GM12878 (cell line): ENCODE data around the gene NUBPL. TPM values are rescaled to one million over a fixed set of nuclear protein-coding genes. Genes with fewer than 3 reads are reported as not detected.

Source experiments
- BMI1 ChIP-seq: fragments of 450-650 bp; IDR thresholded peaks from 2 replicates; pipeline ENCODE4 v1.6.1; 2016; ENCODE audit warnings: mild to moderate bottlenecking, moderate library complexity, borderline replicate concordance
- CBFB ChIP-seq: IDR thresholded peaks from 2 replicates; pipeline ENCODE4 v1.6.1; 2016; ENCODE audit warnings: antibody characterized with exemption, low read depth
- CBX5 ChIP-seq: sonication (generic); IDR thresholded peaks from 2 replicates; pipeline ENCODE4 v1.6.1; 2016; ENCODE audit warnings: low read depth, moderate library complexity, mild to moderate bottlenecking, inconsistent platforms
- CHD1 ChIP-seq: IDR thresholded peaks from 2 replicates; pipeline ENCODE4 v1.6.1; 2012; ENCODE audit warnings: low read depth, low read length, improper control_type of control experiment
- ESRRA ChIP-seq: IDR thresholded peaks from 2 replicates; pipeline ENCODE4 v1.6.1; 2012; ENCODE audit warnings: mild to moderate bottlenecking, low read length, improper control_type of control experiment
- ETV6 ChIP-seq, 2 experiments: fragments of 450-650 bp in 1 of 2; IDR thresholded peaks in 1 of 2; conservative IDR thresholded peaks in 1 of 2; 2 replicates each; pipeline ENCODE4 v1.6.1; 2014; ENCODE audit warnings: antibody characterized with exemption in 1 of 2, borderline replicate concordance in 1 of 2, low read depth in 1 of 2, mild to moderate bottlenecking in 1 of 2, moderate library complexity in 1 of 2
- FOXK2 ChIP-seq: fragments of 450-650 bp; IDR thresholded peaks from 2 replicates; pipeline ENCODE4 v1.6.1; 2017; ENCODE audit warnings: mild to moderate bottlenecking, moderate library complexity
- FOXM1 ChIP-seq: IDR thresholded peaks from 2 replicates; pipeline ENCODE4 v1.6.1; 2012; ENCODE audit warnings: low read depth, mild to moderate bottlenecking, inconsistent platforms, low read length, moderate library complexity
- IKZF2 ChIP-seq, 2 experiments: fragments of 450-650 bp; IDR thresholded peaks; 2 replicates each; pipeline ENCODE4 v1.6.1; 2017; ENCODE audit warnings: mild to moderate bottlenecking in 2 of 2, moderate library complexity in 2 of 2
- IRF4 ChIP-seq: IDR thresholded peaks from 2 replicates; pipeline ENCODE4 v1.6.1; 2011; ENCODE audit warnings: low read depth, low read length
- KDM1A ChIP-seq: fragments of 200-600 bp; sonication (generic); IDR thresholded peaks from 2 replicates; pipeline ENCODE4 v1.6.1; 2016; ENCODE audit warnings: borderline replicate concordance
- KLF5 ChIP-seq: fragments of 450-650 bp; IDR thresholded peaks from 2 replicates; pipeline ENCODE4 v1.6.1; 2014; ENCODE audit warnings: mild to moderate bottlenecking; ENCODE audit not compliant: partially characterized antibody
- MAX ChIP-seq: IDR thresholded peaks from 2 replicates; pipeline ENCODE4 v1.6.1; 2012; ENCODE audit warnings: low read depth, low read length, improper control_type of control experiment
- MYC ChIP-seq: IDR thresholded peaks from 2 replicates; pipeline ENCODE4 v1.6.1; 2011; ENCODE audit warnings: mild to moderate bottlenecking, low read length, moderate library complexity, inconsistent platforms; ENCODE audit not compliant: insufficient read depth, insufficient replicate concordance, insufficient read length, severe bottlenecking
- POLR2A ChIP-seq: IDR thresholded peaks from 2 replicates; pipeline ENCODE4 v1.6.1; 2011; ENCODE audit warnings: low read depth, mild to moderate bottlenecking, low read length
- POU2F2 ChIP-seq: IDR thresholded peaks from 3 replicates; pipeline ENCODE4 v1.6.1; 2011; ENCODE audit warnings: low read depth, mild to moderate bottlenecking, low read length, borderline replicate concordance
- RB1 ChIP-seq: fragments of 450-650 bp; formaldehyde crosslinking; IDR thresholded peaks from 2 replicates; pipeline ENCODE4 v1.6.1; 2017; ENCODE audit warnings: mild to moderate bottlenecking, borderline replicate concordance
- RELA ChIP-seq: fragments of 450-650 bp; IDR thresholded peaks from 2 replicates; pipeline ENCODE4 v1.8.0; 2014; ENCODE audit warnings: borderline replicate concordance; ENCODE audit not compliant: partially characterized antibody
- SMAD1 ChIP-seq: fragments of 450-650 bp; IDR thresholded peaks from 2 replicates; pipeline ENCODE4 v1.6.1; 2018; ENCODE audit warnings: mild to moderate bottlenecking, low read depth; ENCODE audit not compliant: partially characterized antibody
- SRF ChIP-seq, 2 experiments: IDR thresholded peaks; 2 replicates each; pipeline ENCODE4 v1.6.1; 2011; ENCODE audit warnings: low read depth in 2 of 2, low read length in 2 of 2, mild to moderate bottlenecking in 1 of 2, moderate library complexity in 1 of 2
- ZNF24 ChIP-seq: fragments of 450-650 bp; IDR thresholded peaks from 2 replicates; pipeline ENCODE4 v1.6.1; 2017; ENCODE audit warnings: antibody characterized with exemption, mild to moderate bottlenecking
- ZNF384 ChIP-seq: IDR thresholded peaks from 2 replicates; pipeline ENCODE4 v1.6.1; 2012; ENCODE audit warnings: low read depth, mild to moderate bottlenecking, low read length, improper control_type of control experiment, borderline replicate concordance
- polyA plus RNA-seq, 11 experiments: library from polyadenylated mRNA; depleted of rRNA in 4 of 11; unstranded in 6 of 11; stranded (reverse) in 5 of 11; fragments of >200 nt; fragmentation: Nextera tagmentation in 4 of 11; fragmentation: Illumina TruSeq in 1 of 11; extraction: Ambion mirVana in 4 of 11; extraction: Trizol in 1 of 11; gene quantifications; 1 replicate in 1 of 11; 2 replicates in 10 of 11; pipeline versions ENCODE4 v1.2.1 to v1.2.3, GENCODE V29; 2011 to 2016; ENCODE audit warnings: inconsistent platforms in 2 of 11, missing spikeins in 2 of 11, low read depth in 1 of 11
- total RNA-seq, 4 experiments: library from RNA; depleted of rRNA in 3 of 4; stranded (reverse); fragments of >200 nt in 3 of 4; fragmentation: Illumina TruSeq in 1 of 4; extraction: Trizol in 1 of 4; gene quantifications; 2 replicates each; pipeline versions ENCODE4 v1.2.1 to v1.2.3, GENCODE V29; 2013 to 2021
- TF ChIP-seq, protein P1 (sequence below): fragments of 450-650 bp; IDR thresholded peaks from 2 replicates; pipeline ENCODE4 v1.6.1; 2018; ENCODE audit warnings: mild to moderate bottlenecking, low read depth, moderate library complexity; ENCODE audit not compliant: partially characterized antibody
- TF ChIP-seq, protein P2 (sequence below): fragments of 450-650 bp; IDR thresholded peaks from 2 replicates; pipeline ENCODE4 v1.6.1; 2017; ENCODE audit warnings: mild to moderate bottlenecking, low read depth, inconsistent platforms; ENCODE audit not compliant: poor library complexity, severe bottlenecking

NUBPL gene
- total and polyA plus RNA-seq, 10 of the 15 experiments (the other 5 are each of a cell fraction or from before 2014, with no cell fraction given): 3.4 to 11.6 (median 8.1) TPM

- TF ChIP-seq, protein P1, sequence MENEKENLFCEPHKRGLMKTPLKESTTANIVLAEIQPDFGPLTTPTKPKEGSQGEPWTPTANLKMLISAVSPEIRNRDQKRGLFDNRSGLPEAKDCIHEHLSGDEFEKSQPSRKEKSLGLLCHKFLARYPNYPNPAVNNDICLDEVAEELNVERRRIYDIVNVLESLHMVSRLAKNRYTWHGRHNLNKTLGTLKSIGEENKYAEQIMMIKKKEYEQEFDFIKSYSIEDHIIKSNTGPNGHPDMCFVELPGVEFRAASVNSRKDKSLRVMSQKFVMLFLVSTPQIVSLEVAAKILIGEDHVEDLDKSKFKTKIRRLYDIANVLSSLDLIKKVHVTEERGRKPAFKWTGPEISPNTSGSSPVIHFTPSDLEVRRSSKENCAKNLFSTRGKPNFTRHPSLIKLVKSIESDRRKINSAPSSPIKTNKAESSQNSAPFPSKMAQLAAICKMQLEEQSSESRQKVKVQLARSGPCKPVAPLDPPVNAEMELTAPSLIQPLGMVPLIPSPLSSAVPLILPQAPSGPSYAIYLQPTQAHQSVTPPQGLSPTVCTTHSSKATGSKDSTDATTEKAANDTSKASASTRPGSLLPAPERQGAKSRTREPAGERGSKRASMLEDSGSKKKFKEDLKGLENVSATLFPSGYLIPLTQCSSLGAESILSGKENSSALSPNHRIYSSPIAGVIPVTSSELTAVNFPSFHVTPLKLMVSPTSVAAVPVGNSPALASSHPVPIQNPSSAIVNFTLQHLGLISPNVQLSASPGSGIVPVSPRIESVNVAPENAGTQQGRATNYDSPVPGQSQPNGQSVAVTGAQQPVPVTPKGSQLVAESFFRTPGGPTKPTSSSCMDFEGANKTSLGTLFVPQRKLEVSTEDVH: peak; percentile 81
- TF ChIP-seq RELA: peak; percentile 79
- TF ChIP-seq SRF (IDR thresholded peaks at IDR 0.05; ENCODE audit: low read depth in 2 of 2, low read length in 2 of 2): peak in 1 of 2 experiments; percentile 86; a peak in 2 of 4 replicates
- TF ChIP-seq POLR2A: peak; percentile 96
- no peak for TF ChIP-seq ETV6 (conservative IDR thresholded peaks at IDR 0.05 in 1 of 2, IDR thresholded peaks at IDR 0.05 in 1 of 2; ENCODE audit: borderline replicate concordance in 1 of 2, low read depth in 1 of 2)
- TF ChIP-seq, protein P2, sequence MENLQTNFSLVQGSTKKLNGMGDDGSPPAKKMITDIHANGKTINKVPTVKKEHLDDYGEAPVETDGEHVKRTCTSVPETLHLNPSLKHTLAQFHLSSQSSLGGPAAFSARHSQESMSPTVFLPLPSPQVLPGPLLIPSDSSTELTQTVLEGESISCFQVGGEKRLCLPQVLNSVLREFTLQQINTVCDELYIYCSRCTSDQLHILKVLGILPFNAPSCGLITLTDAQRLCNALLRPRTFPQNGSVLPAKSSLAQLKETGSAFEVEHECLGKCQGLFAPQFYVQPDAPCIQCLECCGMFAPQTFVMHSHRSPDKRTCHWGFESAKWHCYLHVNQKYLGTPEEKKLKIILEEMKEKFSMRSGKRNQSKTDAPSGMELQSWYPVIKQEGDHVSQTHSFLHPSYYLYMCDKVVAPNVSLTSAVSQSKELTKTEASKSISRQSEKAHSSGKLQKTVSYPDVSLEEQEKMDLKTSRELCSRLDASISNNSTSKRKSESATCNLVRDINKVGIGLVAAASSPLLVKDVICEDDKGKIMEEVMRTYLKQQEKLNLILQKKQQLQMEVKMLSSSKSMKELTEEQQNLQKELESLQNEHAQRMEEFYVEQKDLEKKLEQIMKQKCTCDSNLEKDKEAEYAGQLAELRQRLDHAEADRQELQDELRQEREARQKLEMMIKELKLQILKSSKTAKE: no peak
- TF ChIP-seq KDM1A: no peak
- TF ChIP-seq CBX5: no peak
- TF ChIP-seq RB1: no peak; the same call in 1 of the 2 replicates
- no peak for TF ChIP-seq ESRRA
- TF ChIP-seq ZNF384: no peak
- TF ChIP-seq SMAD1: no peak
- peak; percentile 77; the same call in 2 of the 3 replicates for TF ChIP-seq POU2F2
- TF ChIP-seq IKZF2 (IDR thresholded peaks at IDR 0.05): no peak; a peak in 1 of 4 replicates
- TF ChIP-seq MAX: 0 out of 2 replicates have a peak, but pooled peaks have one; percentile 35
- no peak for TF ChIP-seq CHD1
- TF ChIP-seq CBFB: peak; percentile 59; the same call in 1 of the 2 replicates
- TF ChIP-seq FOXK2: peak; percentile 41; the same call in 1 of the 2 replicates
- TF ChIP-seq FOXM1: 0 out of 2 replicates have a peak, but pooled peaks have one; percentile 31
- TF ChIP-seq KLF5: no peak
- TF ChIP-seq BMI1: peak; percentile 59; the same call in 1 of the 2 replicates
- no peak for TF ChIP-seq ZNF24
- no peak for TF ChIP-seq MYC
- TF ChIP-seq IRF4: peak; percentile 69
Measured at GRCh38 chr14:31561155-31561846, at the start of gene NUBPL (continued).
